Ishikawa (cell line): ENCODE data around the gene MCU.

ENCODE experiments used
- CEBPB ChIP-seq: IDR thresholded peaks from 2 replicates; pipeline ENCODE4 v1.6.1; 2012
- CREB1 ChIP-seq: IDR thresholded peaks from 2 replicates; pipeline ENCODE4 v1.6.1; 2012; ENCODE audit warnings: low read depth
- EGR1 ChIP-seq: IDR thresholded peaks from 2 replicates; pipeline ENCODE4 v1.6.1; 2012
- EP300 ChIP-seq: IDR thresholded peaks from 2 replicates; pipeline ENCODE4 v1.6.1; 2012; ENCODE audit warnings: borderline replicate concordance
- FOXM1 ChIP-seq: IDR thresholded peaks from 2 replicates; pipeline ENCODE4 v1.6.1; 2012; ENCODE audit warnings: low read depth, borderline replicate concordance
- MAX ChIP-seq: IDR thresholded peaks from 2 replicates; pipeline ENCODE4 v1.6.1; 2012
- NFIC ChIP-seq: IDR thresholded peaks from 2 replicates; pipeline ENCODE4 v1.6.1; 2012
- RAD21 ChIP-seq: IDR thresholded peaks from 2 replicates; pipeline ENCODE4 v1.6.1; 2012; ENCODE audit warnings: low read depth
- REST ChIP-seq: IDR thresholded peaks from 2 replicates; pipeline ENCODE4 v1.6.1; 2012; ENCODE audit warnings: low read depth, mild to moderate bottlenecking
- TAF1 ChIP-seq: IDR thresholded peaks from 2 replicates; pipeline ENCODE4 v1.6.1; 2012; ENCODE audit warnings: low read depth, mild to moderate bottlenecking
- TCF12 ChIP-seq: IDR thresholded peaks from 2 replicates; pipeline ENCODE4 v1.6.1; 2012; ENCODE audit warnings: low read depth
- TEAD4 ChIP-seq: IDR thresholded peaks from 2 replicates; pipeline ENCODE4 v1.6.1; 2012
- USF1 ChIP-seq: IDR thresholded peaks from 2 replicates; pipeline ENCODE4 v1.6.1; 2012
- YY1 ChIP-seq: IDR thresholded peaks from 2 replicates; pipeline ENCODE4 v1.6.1; 2012; ENCODE audit warnings: low read depth
- ZBTB7A ChIP-seq: IDR thresholded peaks from 2 replicates; pipeline ENCODE4 v1.6.1; 2012; ENCODE audit warnings: low read depth

The MCU gene

GRCh38 chr10:72904806-72905205, 212.9 kb downstream of the MCU start:
- no peak for TF ChIP-seq RAD21
- no peak for TF ChIP-seq MAX

GRCh38 chr10:72906446-72906845, 214.5 kb downstream of the MCU start:
- TF ChIP-seq TCF12 = no peak
- no peak for TF ChIP-seq EGR1
- no peak for TF ChIP-seq MAX
- TF ChIP-seq CREB1 = no peak
- TF ChIP-seq ZBTB7A = no peak
- TF ChIP-seq TAF1 = no peak
- TF ChIP-seq CEBPB = no peak
- TF ChIP-seq EP300 = no peak
- no peak for TF ChIP-seq USF1
- no peak for TF ChIP-seq TEAD4
- TF ChIP-seq NFIC = no peak

- no peak for TF ChIP-seq RAD21
- no peak for TF ChIP-seq CEBPB
- no peak for TF ChIP-seq FOXM1
- no peak for TF ChIP-seq MAX
- no peak for TF ChIP-seq EP300
- no peak for TF ChIP-seq TAF1
- no peak for TF ChIP-seq ZBTB7A
- TF ChIP-seq YY1 = no peak
- no peak for TF ChIP-seq USF1
- no peak for TF ChIP-seq TCF12
- TF ChIP-seq CREB1 = no peak
- no peak for TF ChIP-seq REST
- TF ChIP-seq NFIC = no peak
- TF ChIP-seq EGR1 = no peak
- TF ChIP-seq TEAD4 = no peak
These were observed 218.8 kb downstream of the MCU start for GRCh38 chr10:72910705-72911104.

GRCh38 chr10:72911758-72912157, 219.8 kb downstream of the MCU start:
- TF ChIP-seq EP300 (no peak), NFIC (no peak), TEAD4 (no peak), REST (no peak), CREB1 (no peak), USF1 (no peak), MAX (no peak), EGR1 (no peak), TAF1 (no peak), CEBPB (no peak)

- TF ChIP-seq TEAD4 (no peak), REST (no peak), CREB1 (no peak), RAD21 (no peak), EGR1 (no peak), YY1 (no peak), MAX (no peak), EP300 (no peak), FOXM1 (no peak), NFIC (no peak), TCF12 (no peak), USF1 (no peak), TAF1 (no peak), ZBTB7A (no peak), CEBPB (no peak)
These were observed 220.8 kb downstream of the MCU start for GRCh38 chr10:72912736-72913135.
